GM10847 (cell line): ENCODE results near the gene CD6.

Experiments used
- POLR2A ChIP-seq: IDR thresholded peaks from 2 replicates; pipeline ENCODE4 v1.6.1; 2011; ENCODE audit not compliant: insufficient read length; ENCODE audit errors: extremely low read depth

Gene CD6

DNA sequence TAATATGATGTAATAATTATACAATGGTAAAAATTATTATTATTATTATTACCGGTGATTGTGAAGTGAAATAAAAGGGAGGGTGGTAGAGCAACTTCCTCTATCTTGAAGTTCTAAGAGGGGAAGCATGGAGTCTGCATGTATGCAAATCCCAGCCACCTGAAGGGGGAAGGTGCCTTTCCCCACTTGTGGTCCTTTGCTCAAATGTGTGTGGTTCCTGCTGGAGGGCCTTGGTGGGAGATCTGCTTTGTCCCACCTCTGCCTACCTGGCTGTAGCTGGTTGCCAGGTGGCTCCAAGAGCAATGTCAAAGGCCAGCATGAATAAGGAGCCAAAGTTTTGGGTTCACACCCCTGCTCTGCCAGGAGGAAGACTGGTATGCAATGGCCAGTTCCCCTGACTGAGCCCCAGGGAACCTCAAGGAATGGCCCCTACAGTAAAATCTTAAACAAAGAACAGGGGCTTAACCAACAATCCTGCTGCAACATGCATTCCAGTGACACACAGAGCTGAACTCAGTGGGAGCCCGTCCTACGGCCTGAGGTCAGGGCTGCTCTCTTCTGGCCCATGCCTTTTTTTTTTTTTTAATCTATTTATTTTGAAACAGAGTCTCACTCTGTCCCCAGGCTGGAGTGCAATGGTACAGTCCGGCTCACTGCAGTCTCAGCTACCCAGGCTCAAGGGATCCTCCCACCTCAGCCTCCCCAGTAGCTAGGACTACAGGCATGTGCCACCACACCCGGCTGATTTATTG is 38.7 kb upstream of the CD6 start:
- no peak for TF ChIP-seq POLR2A

DNA sequence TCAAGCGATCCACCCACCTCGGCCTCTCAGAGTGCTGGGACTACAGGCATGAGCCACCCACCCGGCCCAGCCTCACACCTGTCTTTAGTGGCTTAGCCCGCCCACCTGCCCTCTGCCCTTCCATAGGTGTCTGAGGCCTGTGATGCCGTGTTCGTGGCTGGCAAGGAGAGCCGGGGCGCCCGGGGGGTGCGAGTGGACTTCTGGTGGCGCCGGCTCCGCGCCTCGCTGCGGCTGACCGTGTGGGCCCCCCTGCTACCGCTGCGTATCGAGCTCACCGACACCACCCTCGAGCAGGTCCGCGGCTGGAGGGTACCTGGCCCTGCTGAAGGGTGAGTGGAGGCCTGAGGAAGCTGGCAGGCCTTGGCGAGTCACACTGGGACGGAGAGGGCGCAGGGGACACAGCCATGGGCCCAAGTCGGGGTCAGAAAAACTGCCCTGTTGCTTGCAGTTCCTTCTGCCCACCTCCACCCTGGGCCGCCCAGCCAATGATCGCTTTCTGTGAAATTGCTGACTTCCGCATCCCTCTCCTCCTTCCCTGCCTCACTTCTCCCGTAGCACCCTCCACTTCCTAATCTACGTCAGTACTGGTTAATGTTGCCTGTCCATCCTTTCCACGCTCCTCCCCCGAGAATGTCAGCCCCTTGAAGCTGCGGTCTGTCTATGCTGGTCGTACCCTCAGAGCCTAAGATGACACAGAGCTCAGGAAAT is 37.9 kb upstream of the CD6 start:
- no peak for TF ChIP-seq POLR2A

DNA sequence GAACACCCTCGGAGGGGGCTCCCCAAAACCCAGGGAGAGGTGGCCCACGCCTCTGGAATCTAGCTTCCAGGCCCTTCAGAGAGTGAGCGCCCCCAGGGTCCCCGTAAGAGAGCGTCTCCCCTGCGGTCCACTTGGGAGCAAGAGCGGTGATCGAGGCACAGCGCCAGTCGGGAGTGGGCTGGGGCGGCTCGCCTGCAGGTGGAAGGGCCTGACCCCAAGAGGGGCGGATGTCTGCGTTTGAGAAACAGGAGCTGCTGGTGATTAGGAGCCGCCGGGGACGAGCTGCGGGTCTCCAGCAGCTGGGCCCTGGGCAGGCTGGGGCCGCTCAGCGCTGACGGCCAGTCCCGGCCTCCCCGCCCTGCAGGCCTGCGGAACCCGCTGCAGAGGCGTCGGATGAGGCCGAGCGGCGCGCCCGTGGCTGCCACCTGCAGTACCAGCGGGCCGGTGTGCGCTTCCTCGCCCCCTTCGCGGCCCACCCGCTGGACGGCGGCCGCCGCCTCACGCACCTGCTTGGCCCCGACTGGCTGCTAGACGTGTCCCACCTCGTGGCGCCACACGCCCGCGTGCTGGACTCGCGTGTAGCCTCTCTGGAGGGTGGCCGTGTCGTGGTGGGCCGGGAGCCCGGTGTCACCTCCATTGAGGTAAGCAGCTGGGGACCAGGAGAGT is 37.2 kb upstream of the CD6 start:
- TF ChIP-seq POLR2A, result no peak

DNA sequence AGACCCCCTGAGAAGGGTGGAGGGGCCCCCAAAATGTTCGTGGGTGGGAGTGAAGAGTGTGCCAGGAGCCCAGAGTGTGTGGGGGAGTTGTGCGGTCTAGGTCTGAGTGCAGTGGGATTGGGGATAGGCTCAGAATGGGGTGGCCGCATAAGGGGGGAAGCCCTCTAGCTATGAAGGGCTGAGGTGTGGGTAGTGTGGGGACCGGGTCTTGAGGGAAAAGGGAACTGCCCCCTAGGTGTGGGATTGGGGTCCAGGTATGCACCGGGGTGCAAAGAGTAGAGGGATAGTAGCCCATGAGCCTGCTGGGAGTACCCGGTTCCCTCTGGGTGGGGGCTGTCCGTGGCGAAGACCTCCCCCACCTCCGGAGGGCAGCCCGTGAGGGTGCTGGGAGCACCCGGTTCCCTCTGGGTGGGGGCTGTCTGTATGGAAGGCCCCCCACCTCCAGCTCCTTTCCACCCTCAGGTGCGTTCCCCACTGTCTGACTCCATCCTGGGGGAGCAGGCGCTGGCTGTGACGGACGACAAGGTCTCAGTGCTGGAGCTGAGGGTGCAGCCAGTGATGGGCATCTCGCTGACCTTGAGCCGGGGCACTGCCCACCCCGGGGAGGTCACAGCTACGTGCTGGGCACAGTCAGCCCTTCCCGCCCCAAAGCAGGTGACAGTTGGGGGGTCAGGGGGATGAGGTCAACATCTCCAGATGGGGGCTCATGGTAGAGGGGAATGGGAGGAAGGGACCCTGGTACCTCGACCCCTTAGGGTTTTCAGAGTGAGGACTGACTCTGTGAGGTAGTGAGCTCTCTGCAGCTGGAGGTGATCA is 36.5 kb upstream of the CD6 start:
- TF ChIP-seq POLR2A, result peak; percentile 17

DNA sequence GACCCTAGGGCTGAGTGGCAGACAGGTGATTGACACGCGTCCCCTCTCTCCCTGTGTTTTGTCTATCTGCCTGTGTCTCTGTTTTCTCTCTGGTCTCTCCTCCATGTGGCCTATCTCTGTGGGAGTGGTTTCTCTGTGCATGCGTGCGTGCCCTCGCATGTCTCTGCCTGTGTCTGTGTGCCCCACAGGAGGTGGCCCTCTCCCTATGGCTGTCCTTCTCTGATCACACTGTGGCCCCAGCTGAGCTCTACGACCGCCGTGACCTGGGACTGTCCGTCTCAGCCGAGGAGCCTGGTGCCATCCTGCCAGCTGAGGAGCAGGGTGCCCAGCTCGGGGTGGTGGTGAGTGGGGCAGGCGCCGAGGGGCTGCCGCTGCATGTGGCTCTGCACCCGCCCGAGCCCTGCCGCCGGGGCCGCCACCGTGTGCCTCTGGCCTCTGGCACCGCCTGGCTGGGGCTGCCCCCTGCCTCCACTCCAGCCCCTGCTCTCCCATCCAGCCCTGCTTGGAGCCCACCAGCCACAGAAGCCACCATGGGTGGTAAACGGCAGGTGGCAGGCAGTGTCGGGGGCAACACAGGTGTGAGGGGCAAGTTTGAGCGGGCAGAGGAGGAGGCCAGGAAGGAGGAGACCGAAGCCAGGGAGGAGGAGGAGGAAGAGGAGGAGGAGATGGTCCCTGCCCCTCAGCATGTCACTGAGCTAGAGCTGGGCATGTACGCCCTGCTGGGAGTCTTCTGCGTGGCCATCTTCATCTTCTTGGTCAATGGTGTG is 35.6 kb upstream of the CD6 start:
- TF ChIP-seq POLR2A, result no peak

DNA sequence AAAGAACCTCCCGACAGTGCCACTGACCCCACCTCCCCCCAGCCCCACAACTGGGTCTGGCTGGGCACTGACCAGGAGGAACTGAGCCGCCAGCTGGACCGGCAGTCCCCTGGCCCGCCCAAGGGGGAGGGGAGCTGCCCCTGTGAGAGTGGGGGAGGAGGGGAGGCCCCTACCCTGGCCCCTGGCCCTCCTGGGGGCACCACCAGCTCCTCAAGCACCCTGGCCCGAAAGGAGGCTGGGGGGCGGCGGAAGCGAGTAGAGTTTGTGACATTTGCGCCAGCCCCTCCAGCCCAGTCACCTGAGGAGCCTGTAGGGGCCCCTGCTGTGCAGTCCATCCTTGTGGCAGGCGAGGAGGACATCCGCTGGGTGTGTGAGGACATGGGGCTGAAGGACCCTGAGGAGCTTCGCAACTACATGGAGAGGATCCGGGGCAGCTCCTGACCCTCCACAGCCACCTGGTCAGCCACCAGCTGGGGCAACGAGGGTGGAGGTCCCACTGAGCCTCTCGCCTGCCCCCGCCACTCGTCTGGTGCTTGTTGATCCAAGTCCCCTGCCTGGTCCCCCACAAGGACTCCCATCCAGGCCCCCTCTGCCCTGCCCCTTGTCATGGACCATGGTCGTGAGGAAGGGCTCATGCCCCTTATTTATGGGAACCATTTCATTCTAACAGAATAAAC is 34.9 kb upstream of the CD6 start:
- TF ChIP-seq POLR2A, result no peak

DNA sequence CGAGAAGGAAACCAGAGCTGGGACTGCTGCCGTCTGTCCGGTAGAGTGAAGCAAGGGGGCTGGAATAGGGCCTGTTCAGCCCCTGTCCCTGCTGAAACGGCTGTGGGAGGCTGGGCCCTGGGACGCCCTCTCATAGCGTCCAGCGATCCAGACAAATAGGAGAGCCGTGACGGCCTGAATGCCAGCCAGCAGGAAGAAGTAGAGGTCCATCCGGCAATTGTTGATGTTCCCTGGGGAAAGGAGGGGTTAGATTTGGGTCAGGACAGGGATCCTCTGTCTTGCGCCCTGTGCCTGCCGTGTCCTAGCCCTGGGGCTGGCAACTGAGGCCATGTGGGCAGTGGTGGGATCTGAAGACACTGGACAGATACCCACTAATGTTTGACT is 34.3 kb upstream of the CD6 start:
- TF ChIP-seq POLR2A, result no peak

DNA sequence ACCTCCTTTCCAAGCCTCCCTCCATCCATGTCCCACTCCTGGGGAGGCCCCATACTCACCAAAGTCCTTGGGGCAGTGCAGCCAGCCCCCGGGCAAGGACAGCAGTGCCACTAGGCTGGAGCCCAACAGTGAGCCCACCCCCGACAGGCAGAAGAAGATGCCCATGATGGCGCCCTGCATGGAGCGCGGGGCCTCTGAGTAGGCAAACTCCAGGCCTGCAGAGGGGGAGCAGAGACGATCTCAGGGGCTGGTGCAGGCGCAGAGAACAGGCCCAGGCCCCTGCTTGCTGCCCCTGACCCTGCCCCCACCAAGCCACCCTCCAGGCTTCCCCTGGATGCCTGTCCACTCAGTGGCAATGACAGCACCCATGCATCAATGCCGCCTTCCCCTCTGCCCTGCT is 33.7 kb upstream of the CD6 start:
- no peak for TF ChIP-seq POLR2A

DNA sequence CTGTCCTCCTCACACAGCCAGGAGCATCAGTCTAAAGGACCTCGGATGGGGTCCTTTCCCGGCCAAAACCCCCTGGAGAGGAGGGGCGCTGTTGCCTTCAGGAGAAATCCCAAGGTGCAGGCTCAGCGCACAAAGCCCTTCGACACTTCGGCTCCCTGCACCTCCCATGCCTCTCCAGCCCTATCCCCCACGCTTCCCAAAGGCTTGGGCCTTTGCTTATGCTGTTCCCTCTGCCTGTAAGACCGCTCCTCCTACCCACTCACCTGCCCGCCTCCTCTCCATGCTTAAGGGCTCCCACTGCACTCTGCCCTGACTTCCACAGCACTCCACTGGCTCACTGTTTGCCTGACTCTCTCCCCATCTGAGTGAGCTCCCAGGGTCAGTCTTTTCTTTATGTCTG is 33.0 kb upstream of the CD6 start:
- no peak for TF ChIP-seq POLR2A

DNA sequence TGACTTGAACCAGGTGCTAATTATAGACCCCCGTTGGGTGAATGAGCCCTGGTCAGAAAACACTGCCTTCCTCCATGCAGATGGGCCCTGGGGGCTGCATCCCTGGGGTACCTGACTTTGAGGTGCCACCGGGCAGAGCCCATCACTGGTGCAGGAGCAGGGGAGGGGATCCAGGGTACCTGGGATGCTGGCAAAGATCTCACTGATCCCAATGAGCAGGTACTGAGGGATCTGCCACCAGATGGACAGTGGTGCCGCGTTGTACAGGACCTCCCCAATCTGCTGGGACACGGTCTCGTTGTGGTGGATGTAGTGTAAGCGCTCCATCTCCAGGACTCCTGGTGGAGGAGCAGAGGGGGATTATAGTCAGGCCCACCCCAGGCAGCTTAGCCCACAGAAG is 32.2 kb upstream of the CD6 start:
- TF ChIP-seq POLR2A, result no peak

DNA sequence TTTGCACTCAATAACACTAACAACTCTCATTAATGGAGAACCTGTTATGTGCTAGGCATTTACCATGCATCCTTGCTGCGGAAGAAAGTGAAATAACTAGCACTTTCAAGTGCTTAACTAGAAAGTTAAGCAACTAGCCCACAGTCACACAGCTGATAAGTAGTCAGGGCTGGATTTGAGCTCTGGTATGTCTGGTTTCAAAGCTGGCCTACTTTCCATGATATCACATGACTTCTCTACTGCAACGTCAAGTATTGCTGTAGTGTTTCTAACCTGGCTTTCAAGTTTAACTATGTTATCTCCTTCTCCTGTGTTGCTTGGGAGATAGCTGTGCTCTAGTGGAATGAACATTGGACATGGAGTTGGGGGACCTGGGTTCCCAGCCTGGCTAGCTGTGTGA is 31.6 kb upstream of the CD6 start:
- TF ChIP-seq POLR2A, result no peak

DNA sequence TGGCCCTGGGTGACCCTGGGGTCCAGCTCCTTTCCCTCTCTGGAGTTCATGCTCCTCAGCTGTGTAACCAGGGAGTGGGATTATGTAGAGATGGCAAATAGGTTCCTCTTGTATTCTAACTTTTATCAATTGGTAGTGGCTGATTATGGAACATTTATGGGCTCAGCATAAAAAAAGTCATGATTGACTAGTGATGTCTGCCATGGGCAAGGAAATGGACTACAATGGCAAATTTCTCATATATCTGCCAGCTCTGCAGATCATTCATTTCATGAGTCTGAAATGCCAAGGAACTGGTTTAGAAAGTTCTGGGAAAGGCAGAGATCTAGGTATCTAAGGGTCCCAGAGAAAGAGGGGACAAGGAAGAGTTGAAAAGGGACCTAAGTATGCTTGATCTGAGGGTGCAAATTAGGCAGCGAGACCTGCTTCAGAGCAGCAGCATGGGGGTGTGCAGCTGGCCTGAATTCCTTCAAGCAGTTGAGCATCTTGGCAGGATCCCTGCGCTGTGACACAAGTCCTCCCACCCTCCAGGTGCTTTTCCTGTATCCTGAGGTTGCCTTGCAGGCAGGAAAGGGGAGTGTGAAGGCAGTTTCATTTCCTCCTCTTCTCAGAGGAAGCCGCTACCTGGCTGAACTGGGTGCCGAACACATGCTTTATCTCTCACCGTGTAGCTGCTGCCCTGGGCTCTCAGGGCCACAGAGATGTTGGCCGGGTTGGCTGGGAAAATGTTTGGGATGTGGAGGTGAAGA is 29.9 kb upstream of the CD6 start:
- no peak for TF ChIP-seq POLR2A

DNA sequence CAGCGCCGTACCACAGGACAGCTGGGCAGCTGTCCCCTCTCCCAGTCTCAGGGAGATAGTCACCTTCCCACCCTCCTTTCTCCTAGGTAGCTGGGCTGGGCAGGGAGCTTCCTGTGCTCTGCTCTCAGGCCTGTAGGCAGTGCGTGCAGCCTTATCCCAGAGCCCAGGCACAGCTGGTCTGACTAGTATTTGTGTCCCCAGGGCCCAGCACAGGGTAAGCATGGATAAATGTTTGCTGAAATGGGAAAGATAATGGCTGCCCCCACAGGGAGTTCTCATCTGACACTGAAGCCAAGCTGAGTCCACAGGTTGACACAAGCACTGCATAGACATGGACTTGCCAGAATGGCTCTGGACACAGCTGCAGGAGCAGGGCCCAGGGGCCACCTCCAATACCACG is 29.3 kb upstream of the CD6 start:
- no peak for TF ChIP-seq POLR2A
